ENCODE data around the gene ARHGAP12. TPM values are rescaled to one million over a fixed set of nuclear protein-coding genes. Genes with fewer than 3 reads are reported as not detected.
"Not testable (repeated sequence)": the region's sequence is repeated elsewhere in the genome, so short reads cannot be mapped to it uniquely, and the experiment has no call there.

The ARHGAP12 gene
- total and polyA plus RNA-seq, 2 experiments from 2014 or later: 12.7 to 29.1 TPM

DNA sequence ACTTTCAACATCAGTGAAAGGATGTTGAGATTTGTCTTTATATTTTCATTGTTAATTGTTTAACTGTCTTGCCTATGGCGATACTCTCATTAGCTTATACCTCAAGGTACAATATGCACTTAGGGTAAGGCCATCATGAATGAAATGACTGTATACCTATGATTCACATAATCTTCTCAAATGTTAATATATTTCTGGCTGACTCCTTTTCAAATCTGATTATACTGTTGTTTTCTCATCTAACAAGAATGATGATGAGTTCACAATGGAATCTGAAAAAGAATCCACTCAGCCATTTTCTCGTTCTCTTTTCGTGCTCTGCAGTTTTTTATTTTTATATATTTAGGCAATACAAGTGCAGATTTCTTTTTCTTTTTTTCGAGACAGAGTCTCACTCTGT, 159.1 kb downstream of the ARHGAP12 start:
- Histone ChIP-seq H3K4me3 (no peak overlapping the region), H3K9me3 (ENCODE audit: low read depth) (no peaks in the 10 kb centered on the region), H3K27me3 (no peaks in the 10 kb centered on the region), H3K27ac (no peak overlapping the region), H3K36me3 (no peaks in the 10 kb centered on the region), H3K4me1 (ENCODE audit: low read depth) (no peaks in the 10 kb centered on the region)
- no peak for DNase-seq (ENCODE audit: low read depth in 1 of 2, low spot score in 1 of 2)
- TF ChIP-seq, protein P1, sequence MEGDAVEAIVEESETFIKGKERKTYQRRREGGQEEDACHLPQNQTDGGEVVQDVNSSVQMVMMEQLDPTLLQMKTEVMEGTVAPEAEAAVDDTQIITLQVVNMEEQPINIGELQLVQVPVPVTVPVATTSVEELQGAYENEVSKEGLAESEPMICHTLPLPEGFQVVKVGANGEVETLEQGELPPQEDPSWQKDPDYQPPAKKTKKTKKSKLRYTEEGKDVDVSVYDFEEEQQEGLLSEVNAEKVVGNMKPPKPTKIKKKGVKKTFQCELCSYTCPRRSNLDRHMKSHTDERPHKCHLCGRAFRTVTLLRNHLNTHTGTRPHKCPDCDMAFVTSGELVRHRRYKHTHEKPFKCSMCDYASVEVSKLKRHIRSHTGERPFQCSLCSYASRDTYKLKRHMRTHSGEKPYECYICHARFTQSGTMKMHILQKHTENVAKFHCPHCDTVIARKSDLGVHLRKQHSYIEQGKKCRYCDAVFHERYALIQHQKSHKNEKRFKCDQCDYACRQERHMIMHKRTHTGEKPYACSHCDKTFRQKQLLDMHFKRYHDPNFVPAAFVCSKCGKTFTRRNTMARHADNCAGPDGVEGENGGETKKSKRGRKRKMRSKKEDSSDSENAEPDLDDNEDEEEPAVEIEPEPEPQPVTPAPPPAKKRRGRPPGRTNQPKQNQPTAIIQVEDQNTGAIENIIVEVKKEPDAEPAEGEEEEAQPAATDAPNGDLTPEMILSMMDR (IDR thresholded peaks at IDR 0.05; ENCODE audit: low read depth, low read length): no peak

DNA sequence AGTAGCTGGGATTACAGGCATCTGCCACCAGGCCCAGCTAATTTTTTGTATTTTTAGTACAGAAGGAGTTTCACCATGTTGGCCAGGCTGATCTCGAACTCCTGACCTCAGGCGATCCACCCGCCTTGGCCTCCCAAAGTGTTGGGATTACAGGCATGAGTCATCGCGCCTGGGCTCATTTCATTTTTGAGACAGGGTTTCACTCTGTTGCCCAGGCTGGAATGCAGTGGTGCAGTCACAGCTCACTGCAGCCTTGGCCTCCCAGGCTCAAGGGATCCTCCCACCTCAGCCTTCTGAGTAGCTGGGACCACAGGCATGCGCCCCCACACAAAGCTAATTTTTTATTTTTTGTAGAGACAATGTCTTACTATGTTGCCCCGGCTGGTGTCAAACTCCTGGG, 159.7 kb downstream of the ARHGAP12 start:
- H3K9me3 ChIP-seq (ENCODE audit: low read depth); H3K27me3 ChIP-seq; H3K36me3 ChIP-seq; H3K27ac ChIP-seq; H3K4me3 ChIP-seq; H3K4me1 ChIP-seq (ENCODE audit: low read depth): not testable (repeated sequence)
- DNase-seq (ENCODE audit: low read depth in 1 of 2, low spot score in 1 of 2): peak in 1 of 2 donors; percentile 54

DNA sequence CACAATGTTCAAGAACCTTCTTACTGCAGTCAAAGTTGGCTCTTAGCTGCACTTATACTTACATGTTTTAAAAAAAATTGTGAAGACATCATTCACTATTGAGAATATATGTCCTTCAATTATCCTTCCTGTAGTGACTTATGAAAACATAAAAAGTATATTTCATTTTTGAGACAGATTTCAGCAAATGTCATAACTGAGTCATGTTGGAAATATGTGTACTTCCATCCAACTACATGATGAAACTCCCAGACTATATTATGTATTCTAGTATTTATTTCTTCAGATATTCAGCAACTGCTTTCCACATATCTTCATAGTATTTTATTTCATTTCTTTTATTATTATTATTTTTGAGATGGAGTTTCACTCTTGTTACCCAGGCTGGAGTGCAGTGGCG, 160.2 kb downstream of the ARHGAP12 start:
- H3K9me3 ChIP-seq (ENCODE audit: low read depth): no peaks in the 10 kb centered on the region
- no peaks in the 10 kb centered on the region for H3K36me3 ChIP-seq
- peak in 1 of 2 donors; percentile 71 for DNase-seq (ENCODE audit: low read depth in 1 of 2, low spot score in 1 of 2)
- no peak overlapping the region for H3K27ac ChIP-seq
- TF ChIP-seq, protein P1 (IDR thresholded peaks at IDR 0.05; ENCODE audit: low read depth, low read length): no peak
- H3K27me3 ChIP-seq: no peaks in the 10 kb centered on the region
- H3K4me3 ChIP-seq: no peak overlapping the region
- no peaks in the 10 kb centered on the region for H3K4me1 ChIP-seq (ENCODE audit: low read depth)

DNA sequence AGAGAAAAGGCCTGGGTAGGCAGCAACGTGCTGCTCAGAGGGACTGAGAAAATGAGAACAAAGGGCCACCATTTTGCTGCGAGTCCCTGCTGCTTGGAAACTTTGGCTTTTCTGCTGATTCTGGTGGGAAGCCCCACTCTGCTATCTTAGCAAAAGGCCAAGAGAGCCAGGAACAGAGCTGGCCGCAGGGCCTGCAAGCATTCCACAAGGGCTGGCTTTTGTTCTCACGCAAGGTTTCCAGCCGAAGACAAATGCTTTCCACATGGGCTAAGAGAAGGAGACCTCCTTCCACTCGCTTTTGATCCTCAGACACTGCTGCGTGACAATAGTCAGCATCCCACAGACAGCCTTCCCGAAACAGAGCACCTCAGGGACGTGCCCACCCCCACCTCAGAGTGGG, 163.1 kb downstream of the ARHGAP12 start:
- no peak for DNase-seq (ENCODE audit: low read depth in 1 of 2, low spot score in 1 of 2)
- Histone ChIP-seq H3K9me3 (ENCODE audit: low read depth) (no peaks in the 10 kb centered on the region), H3K4me3 (no peak overlapping the region), H3K27me3 (no peaks in the 10 kb centered on the region), H3K4me1 (ENCODE audit: low read depth) (no peaks in the 10 kb centered on the region), H3K36me3 (no peaks in the 10 kb centered on the region), H3K27ac (no peak overlapping the region)
- TF ChIP-seq, protein P1 (IDR thresholded peaks at IDR 0.05; ENCODE audit: low read depth, low read length): no peak

DNA sequence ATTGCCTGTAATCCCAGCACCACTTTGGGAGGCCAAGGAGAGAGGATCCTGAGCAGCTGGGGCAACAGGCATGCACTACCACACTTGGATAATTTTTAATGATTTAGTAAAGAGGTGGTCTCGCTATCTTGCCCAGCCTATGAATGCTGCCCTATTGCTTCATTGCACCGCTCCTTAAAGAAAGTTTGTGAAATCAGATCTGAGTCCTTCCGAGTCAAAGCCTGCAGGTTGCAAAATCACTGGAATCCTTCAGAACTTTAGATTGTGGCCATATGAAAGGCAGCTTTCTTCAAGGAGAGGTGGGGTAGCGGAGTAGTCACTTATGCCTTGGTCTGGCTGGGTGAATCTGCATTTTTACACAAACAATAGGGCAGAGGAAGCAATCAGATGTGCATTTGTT, 166.3 kb downstream of the ARHGAP12 start:
- TF ChIP-seq, protein P1 (IDR thresholded peaks at IDR 0.05; ENCODE audit: low read depth, low read length): no peak
- Histone ChIP-seq H3K27ac (no peak overlapping the region), H3K36me3 (no peaks in the 10 kb centered on the region), H3K4me3 (no peak overlapping the region), H3K4me1 (ENCODE audit: low read depth) (no peaks in the 10 kb centered on the region), H3K9me3 (ENCODE audit: low read depth) (no peaks in the 10 kb centered on the region), H3K27me3 (no peaks in the 10 kb centered on the region)
- no peak for DNase-seq (ENCODE audit: low read depth in 1 of 2, low spot score in 1 of 2)

DNA sequence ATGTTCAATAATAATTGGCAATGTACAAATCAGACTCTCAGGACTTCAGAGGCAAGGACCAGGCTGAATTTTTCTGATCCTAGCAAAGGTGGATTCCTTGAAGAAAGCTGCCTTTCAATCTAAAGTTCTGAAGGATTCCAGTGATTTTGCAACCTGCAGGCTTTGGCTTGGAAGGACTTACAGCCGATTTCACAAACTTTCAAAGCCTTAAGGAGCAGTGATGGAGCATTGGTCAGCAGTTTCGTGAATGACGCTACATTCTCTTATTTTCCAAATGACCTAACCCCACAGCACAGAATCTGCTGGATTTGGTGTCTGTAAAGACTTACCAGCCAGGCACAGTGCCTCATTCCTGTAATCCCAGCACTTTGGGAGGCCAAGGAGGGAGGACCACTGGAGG, 167.5 kb downstream of the ARHGAP12 start:
- H3K4me3 ChIP-seq: no peak overlapping the region
- H3K27ac ChIP-seq: no peak overlapping the region
- no peaks in the 10 kb centered on the region for H3K9me3 ChIP-seq (ENCODE audit: low read depth)
- H3K36me3 ChIP-seq: no peaks in the 10 kb centered on the region
- H3K27me3 ChIP-seq: no peaks in the 10 kb centered on the region
- DNase-seq (ENCODE audit: low read depth in 1 of 2, low spot score in 1 of 2): no peak
- TF ChIP-seq, protein P1 (IDR thresholded peaks at IDR 0.05; ENCODE audit: low read depth, low read length): no peak
- H3K4me1 ChIP-seq (ENCODE audit: low read depth): no peaks in the 10 kb centered on the region
